ENCODE data around the gene POR. TPM values are rescaled to one million over a fixed set of nuclear protein-coding genes. Genes with fewer than 3 reads are reported as not detected.

The POR gene
- polyA plus RNA-seq, 6 donors from 2014 or later: 7.6 to 50.0 (median 35.4) TPM

DNA sequence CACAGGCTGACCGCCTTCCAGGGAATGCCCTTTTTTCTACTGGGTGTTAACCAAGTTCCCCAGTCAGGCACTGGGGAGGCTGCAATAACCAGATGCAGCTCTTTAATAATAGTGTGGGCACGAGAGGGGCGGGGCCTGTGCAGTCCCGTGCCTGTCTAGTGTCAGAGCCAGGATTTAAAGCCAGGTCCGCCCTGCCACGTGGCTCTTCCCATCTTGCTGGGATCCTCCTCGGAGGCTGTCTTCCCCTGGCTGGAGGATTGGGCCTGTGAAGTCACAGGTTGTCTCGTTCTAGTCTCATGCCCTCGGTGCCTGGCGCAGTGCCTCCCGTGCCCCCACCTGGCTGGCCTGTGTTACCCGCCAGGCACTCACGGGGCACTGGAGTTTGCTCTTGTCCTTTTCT, 54.2 kb downstream of the POR start:
- no peaks in the 10 kb centered on the region for H3K27me3 Mint-ChIP-seq
- DNase-seq (no peak), ATAC-seq (ENCODE audit: low read depth in 2 of 2) (no peak)
- H3K36me3 Mint-ChIP-seq: peaks cover 6 to 11% of the 10 kb centered on the region in 2 donors
- no peaks in the 10 kb centered on the region for H3K9me3 Mint-ChIP-seq
- H3K4me3 Mint-ChIP-seq: no peak overlapping the region
- H3K4me1 Mint-ChIP-seq: peaks cover 0 to 8% (median 0%) of the 10 kb centered on the region in 3 donors
- peak overlapping the region in 1 of 6 donors; percentile 70 for H3K27ac Mint-ChIP-seq

GRCh38 chr7:75969704-75970498, 54.9 kb downstream of the POR start:
- H3K4me3 Mint-ChIP-seq: no peak overlapping the region
- H3K36me3 Mint-ChIP-seq: peaks cover 11% of the 10 kb centered on the region in 2 donors
- ATAC-seq (ENCODE audit: low read depth in 2 of 2): no peak
- H3K27ac Mint-ChIP-seq: peak overlapping the region in 2 of 6 donors; percentile 29 to 70
- H3K9me3 Mint-ChIP-seq: no peaks in the 10 kb centered on the region
- peaks cover 0 to 8% (median 0%) of the 10 kb centered on the region in 3 donors for H3K4me1 Mint-ChIP-seq
- DNase-seq: no peak
- H3K27me3 Mint-ChIP-seq: no peaks in the 10 kb centered on the region

GRCh38 chr7:75971309-75971960, 56.5 kb downstream of the POR start:
- Mint-ChIP-seq H3K27me3 (no peaks in the 10 kb centered on the region), H3K9me3 (no peaks in the 10 kb centered on the region), H3K36me3 (peaks cover 11% of the 10 kb centered on the region in 2 donors), H3K27ac (peak overlapping the region in 2 of 6 donors; percentile 88 to 92), H3K4me3 (peak overlapping the region in 1 of 8 donors; percentile 47), H3K4me1 (peaks cover 0 to 8% (median 0%) of the 10 kb centered on the region in 3 donors)
- no peak for DNase-seq
- ATAC-seq (ENCODE audit: low read depth in 2 of 2): no peak

- peak overlapping the region in 3 of 6 donors; percentile 54 to 92 (median 88) for H3K27ac Mint-ChIP-seq
- DNase-seq (no peak), ATAC-seq (ENCODE audit: low read depth in 2 of 2) (no peak)
- peak overlapping the region in 1 of 8 donors; percentile 47 for H3K4me3 Mint-ChIP-seq
- H3K9me3 Mint-ChIP-seq: no peaks in the 10 kb centered on the region
- peaks cover 11% of the 10 kb centered on the region in 2 donors for H3K36me3 Mint-ChIP-seq
- no peaks in the 10 kb centered on the region for H3K27me3 Mint-ChIP-seq
- peaks cover 0 to 8% (median 0%) of the 10 kb centered on the region in 3 donors for H3K4me1 Mint-ChIP-seq
These were observed 57.2 kb downstream of the POR start for GRCh38 chr7:75971961-75972763.

DNA sequence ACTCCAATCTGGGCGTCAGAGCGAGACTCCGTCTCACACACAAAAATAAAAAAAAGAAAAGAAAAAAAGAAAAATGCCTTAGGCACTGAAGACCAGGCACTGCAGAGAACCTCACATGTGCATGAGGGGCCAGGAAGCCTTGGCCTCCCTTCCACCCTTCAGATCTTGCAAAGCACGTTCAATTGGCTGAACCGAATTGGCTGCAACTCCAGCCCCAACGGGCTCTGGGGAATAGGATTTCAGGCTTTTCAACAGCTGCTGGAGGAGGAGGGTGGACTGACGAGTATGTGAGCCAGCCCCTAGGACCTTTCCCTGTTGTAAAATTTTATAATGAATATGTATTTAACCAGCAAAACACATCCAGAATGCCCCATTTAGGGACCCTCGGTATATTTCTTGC, 62.8 kb downstream of the POR start:
- no peak for DNase-seq

DNA sequence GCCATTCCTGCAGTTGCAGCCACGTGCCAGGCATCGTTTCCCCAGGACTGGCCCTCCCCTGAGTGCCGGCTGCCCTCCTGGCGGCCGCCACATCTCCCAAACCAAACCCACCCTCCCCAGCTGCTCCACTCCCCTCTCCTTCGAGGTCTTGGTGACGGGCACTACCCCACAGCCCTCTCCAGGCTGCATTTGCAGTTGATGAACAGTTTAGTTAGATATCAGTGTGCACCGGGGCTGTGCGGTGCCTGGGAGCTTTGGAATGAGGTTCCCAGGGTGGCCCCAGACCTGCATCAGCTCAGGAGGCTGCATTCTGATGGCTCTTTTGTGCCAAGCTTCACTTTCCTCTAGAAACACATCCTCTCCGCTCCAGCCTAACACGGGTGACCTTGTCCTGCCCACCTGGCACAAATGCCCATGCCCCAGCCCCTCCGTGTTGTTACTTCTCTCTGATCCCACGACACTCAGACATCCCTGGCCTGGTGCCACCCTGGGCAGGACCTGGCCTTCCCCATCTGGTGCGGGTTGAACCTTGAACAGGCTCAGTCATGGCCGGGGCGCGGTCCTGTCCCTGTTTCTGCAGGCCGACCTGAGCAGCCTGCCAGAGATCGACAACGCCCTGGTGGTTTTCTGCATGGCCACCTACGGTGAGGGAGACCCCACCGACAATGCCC, 64.9 kb downstream of the POR start:
- Mint-ChIP-seq H3K4me3 (no peak overlapping the region), H3K4me1 (no peaks in the 10 kb centered on the region), H3K9me3 (no peaks in the 10 kb centered on the region), H3K27ac (peak overlapping the region in 1 of 6 donors; percentile 74), H3K27me3 (no peaks in the 10 kb centered on the region), H3K36me3 (peaks cover 0 to under 1% of the 10 kb centered on the region in 2 donors)
- no peak for DNase-seq
- ATAC-seq (ENCODE audit: low read depth in 2 of 2): no peak

More for the DNA sequence above, 62.8 kb downstream of the POR start:
- no peak overlapping the region for H3K27ac Mint-ChIP-seq
- H3K9me3 Mint-ChIP-seq: no peaks in the 10 kb centered on the region
- peaks cover 0 to 11% of the 10 kb centered on the region in 2 donors for H3K36me3 Mint-ChIP-seq
- H3K27me3 Mint-ChIP-seq: no peaks in the 10 kb centered on the region
- ATAC-seq (ENCODE audit: low read depth in 2 of 2): no peak
- no peaks in the 10 kb centered on the region for H3K4me1 Mint-ChIP-seq
- no peak overlapping the region for H3K4me3 Mint-ChIP-seq

DNA sequence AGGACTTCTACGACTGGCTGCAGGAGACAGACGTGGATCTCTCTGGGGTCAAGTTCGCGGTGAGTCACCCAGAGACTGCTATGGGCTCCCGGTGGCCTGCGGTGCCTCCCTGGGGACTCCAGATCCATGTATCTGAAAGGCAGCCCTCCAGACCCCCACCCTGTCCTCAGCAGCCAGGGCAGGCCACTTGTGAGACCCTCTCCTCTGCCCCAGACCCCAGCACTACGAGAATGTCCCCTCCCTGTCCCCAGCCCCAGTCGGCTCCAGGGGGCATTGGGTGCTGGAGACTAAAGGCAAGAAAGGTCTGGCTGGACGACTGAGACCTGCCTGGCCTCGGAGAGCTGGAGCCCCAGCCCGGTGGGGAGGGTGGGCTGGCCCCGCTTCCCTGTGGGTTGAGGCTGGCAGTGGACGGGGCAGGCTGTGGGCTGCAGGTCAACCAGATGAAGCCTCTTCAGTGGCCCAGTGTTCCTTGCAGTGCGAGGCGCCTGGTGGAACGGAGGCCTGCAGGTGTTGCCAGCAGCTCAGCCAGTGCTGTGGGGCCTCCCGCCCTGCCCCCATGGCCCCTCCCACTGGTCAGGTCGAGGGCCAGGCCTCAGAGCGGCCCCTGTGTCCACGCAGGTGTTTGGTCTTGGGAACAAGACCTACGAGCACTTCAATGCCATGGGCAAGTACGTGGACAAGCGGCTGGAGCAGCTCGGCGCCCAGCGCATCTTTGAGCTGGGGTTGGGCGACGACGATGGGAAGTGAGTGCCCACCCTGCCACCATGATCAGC, 65.7 kb downstream of the POR start:
- DNase-seq (no peak), ATAC-seq (ENCODE audit: low read depth in 2 of 2) (no peak)
- H3K36me3 Mint-ChIP-seq: no peaks in the 10 kb centered on the region
- no peak overlapping the region for H3K4me3 Mint-ChIP-seq
- no peaks in the 10 kb centered on the region for H3K27me3 Mint-ChIP-seq
- H3K27ac Mint-ChIP-seq: no peak overlapping the region
- no peaks in the 10 kb centered on the region for H3K9me3 Mint-ChIP-seq
- H3K4me1 Mint-ChIP-seq: no peaks in the 10 kb centered on the region

GRCh38 chr7:75981203-75981452, 66.2 kb downstream of the POR start:
- H3K36me3 Mint-ChIP-seq: no peaks in the 10 kb centered on the region
- H3K9me3 Mint-ChIP-seq: no peaks in the 10 kb centered on the region
- H3K27ac Mint-ChIP-seq: no peak overlapping the region
- DNase-seq (no peak), ATAC-seq (ENCODE audit: low read depth in 2 of 2) (no peak)
- H3K27me3 Mint-ChIP-seq: no peaks in the 10 kb centered on the region
- no peaks in the 10 kb centered on the region for H3K4me1 Mint-ChIP-seq
- H3K4me3 Mint-ChIP-seq: no peak overlapping the region

GRCh38 chr7:75981453-75982305, 66.7 kb downstream of the POR start:
- Mint-ChIP-seq H3K27me3 (no peaks in the 10 kb centered on the region), H3K36me3 (peaks cover 0 to 1% of the 10 kb centered on the region in 2 donors), H3K27ac (peak overlapping the region in 3 of 6 donors; percentile 20 to 42 (median 31)), H3K9me3 (no peaks in the 10 kb centered on the region), H3K4me1 (no peaks in the 10 kb centered on the region), H3K4me3 (no peak overlapping the region)
- ATAC-seq (ENCODE audit: low read depth in 2 of 2) (no peak), DNase-seq (no peak)

GRCh38 chr7:75982306-75983064, 67.5 kb downstream of the POR start:
- H3K27ac Mint-ChIP-seq: peak overlapping the region in 2 of 6 donors; percentile 31 to 69
- H3K4me1 Mint-ChIP-seq: peaks cover 0 to 3% (median 0%) of the 10 kb centered on the region in 3 donors
- ATAC-seq (ENCODE audit: low read depth in 2 of 2): no peak
- peaks cover 0 to 9% of the 10 kb centered on the region in 2 donors for H3K36me3 Mint-ChIP-seq
- H3K27me3 Mint-ChIP-seq: no peaks in the 10 kb centered on the region
- H3K9me3 Mint-ChIP-seq: no peaks in the 10 kb centered on the region
- H3K4me3 Mint-ChIP-seq: no peak overlapping the region
- DNase-seq: no peak

DNA sequence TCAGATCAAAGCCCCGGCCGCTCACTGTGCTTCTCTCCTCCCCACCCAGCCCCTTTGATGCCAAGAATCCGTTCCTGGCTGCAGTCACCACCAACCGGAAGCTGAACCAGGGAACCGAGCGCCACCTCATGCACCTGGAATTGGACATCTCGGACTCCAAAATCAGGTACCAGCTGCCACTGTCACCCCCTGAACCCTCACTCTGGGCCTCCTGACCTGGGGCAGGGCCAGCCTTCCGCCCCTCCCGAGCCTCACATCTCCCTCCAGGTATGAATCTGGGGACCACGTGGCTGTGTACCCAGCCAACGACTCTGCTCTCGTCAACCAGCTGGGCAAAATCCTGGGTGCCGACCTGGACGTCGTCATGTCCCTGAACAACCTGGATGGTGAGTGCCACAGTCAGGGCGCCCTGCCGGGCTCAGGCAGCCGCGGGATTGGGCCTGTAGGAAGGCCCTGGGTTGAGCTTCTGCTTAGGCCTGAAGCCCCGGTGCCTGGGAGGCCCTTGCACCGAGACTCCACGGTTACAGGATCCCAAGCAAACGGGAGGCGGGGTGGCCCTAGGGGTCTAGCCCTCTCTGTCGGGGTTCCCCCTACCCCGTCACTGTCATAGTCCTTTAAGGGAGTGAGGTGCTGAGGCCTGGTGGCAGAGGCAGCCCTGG, 68.6 kb downstream of the POR start:
- no peak overlapping the region for H3K27ac Mint-ChIP-seq
- peaks cover 0 to 5% (median 3%) of the 10 kb centered on the region in 3 donors for H3K4me1 Mint-ChIP-seq
- ATAC-seq (ENCODE audit: low read depth in 2 of 2): no peak
- no peak overlapping the region for H3K4me3 Mint-ChIP-seq
- H3K9me3 Mint-ChIP-seq: no peaks in the 10 kb centered on the region
- peaks cover 0 to 11% of the 10 kb centered on the region in 2 donors for H3K36me3 Mint-ChIP-seq
- no peaks in the 10 kb centered on the region for H3K27me3 Mint-ChIP-seq
- DNase-seq: no peak
